ENCODE data around the gene ENPP6. TPM values are rescaled to one million over a fixed set of nuclear protein-coding genes. Genes with fewer than 3 reads are reported as not detected.

ENPP6 gene
- total and polyA plus RNA-seq, 2 of the 13 experiments (the other 11 are each of a cell fraction or from before 2014, with no cell fraction given), result not detected

DNA sequence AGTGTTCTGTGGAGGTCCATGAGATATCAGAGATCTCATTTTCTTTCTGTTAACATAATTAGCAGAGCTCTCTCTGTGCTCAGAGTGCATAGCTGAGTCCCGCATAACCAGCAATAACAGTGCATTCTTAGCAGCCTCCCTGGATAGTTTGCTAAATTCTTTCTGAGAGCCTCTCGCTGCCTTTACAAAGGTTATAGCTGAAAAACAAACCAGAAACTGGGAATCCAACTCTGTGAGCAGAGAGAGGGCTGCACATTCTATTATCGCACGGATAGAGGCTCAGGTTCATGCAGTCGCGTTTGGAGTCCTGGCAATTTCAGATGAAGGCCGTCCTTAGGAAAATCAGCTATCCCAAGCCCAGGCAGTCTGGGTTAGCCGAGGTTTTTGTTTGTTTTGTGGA, 1.2 kb downstream of the ENPP6 start:
- H3K4me2 ChIP-seq (ENCODE audit: low read depth, low read length), result no peak overlapping the region
- POLR2A ChIA-PET, result no interaction called here
- in situ Hi-C loops (cut with HindIII; ENCODE audit: extremely low pct_ligation_motif_present, low pct_unique_long_range_greater_than_20kb), result no loop called here
- H3K36me3 ChIP-seq (replicated peaks in 1 of 2; ENCODE audit: control insufficient read depth in 1 of 2, insufficient read depth in 2 of 2, low read length in 2 of 2), result no peaks in the 10 kb centered on the region
- no peaks in the 10 kb centered on the region for H4K20me1 ChIP-seq (ENCODE audit: insufficient read depth, low read length)
- peaks cover 4 to 23% of the 10 kb centered on the region in 2 experiments; a peak in 3 of 5 replicates for H3K27me3 ChIP-seq (ENCODE audit: control insufficient read depth in 1 of 2, insufficient read depth in 2 of 2, low read length in 2 of 2)
- H3K27ac ChIP-seq (ENCODE audit: extremely low read length, insufficient read depth, low read length), result no peak overlapping the region
- intact Hi-C loops (cut with micrococcal nuclease; ENCODE audit: unreplicated experiment), result no loop called here
- H3K79me2 ChIP-seq (ENCODE audit: insufficient read depth, low read length), result no peaks in the 10 kb centered on the region
- DNase-seq (ENCODE audit: low spot score) (no peak), ATAC-seq (no peak), FAIRE-seq (no peak)
- no peak overlapping the region for H2AFZ ChIP-seq (ENCODE audit: low read length)
- no peaks in the 10 kb centered on the region for H3K9me3 ChIP-seq (ENCODE audit: low read length)
- no peak overlapping the region for H3K9ac ChIP-seq (ENCODE audit: insufficient read depth, low read depth, low read length)
- TF ChIP-seq NFE2L2 (IDR thresholded peaks at IDR 0.05; ENCODE audit: low read length), result no peak
- no peak for TF ChIP-seq HNRNPUL1 (IDR thresholded peaks at IDR 0.05; ENCODE audit: low read depth, low read length)
- no peak for TF ChIP-seq PHF21A (CRISPR knock-in tag; IDR thresholded peaks at IDR 0.05)
- no peak for TF ChIP-seq ZBTB42 (CRISPR knock-in tag; IDR thresholded peaks at IDR 0.05)
- no peak for TF ChIP-seq RBFOX2 (IDR thresholded peaks at IDR 0.05; ENCODE audit: low read depth, low read length)
- no peak for TF ChIP-seq ZNF251 (CRISPR knock-in tag; IDR thresholded peaks at IDR 0.05)
- TF ChIP-seq SNAI1 (CRISPR knock-in tag; IDR thresholded peaks at IDR 0.05; ENCODE audit: borderline replicate concordance), result no peak
- TF ChIP-seq, protein P1, sequence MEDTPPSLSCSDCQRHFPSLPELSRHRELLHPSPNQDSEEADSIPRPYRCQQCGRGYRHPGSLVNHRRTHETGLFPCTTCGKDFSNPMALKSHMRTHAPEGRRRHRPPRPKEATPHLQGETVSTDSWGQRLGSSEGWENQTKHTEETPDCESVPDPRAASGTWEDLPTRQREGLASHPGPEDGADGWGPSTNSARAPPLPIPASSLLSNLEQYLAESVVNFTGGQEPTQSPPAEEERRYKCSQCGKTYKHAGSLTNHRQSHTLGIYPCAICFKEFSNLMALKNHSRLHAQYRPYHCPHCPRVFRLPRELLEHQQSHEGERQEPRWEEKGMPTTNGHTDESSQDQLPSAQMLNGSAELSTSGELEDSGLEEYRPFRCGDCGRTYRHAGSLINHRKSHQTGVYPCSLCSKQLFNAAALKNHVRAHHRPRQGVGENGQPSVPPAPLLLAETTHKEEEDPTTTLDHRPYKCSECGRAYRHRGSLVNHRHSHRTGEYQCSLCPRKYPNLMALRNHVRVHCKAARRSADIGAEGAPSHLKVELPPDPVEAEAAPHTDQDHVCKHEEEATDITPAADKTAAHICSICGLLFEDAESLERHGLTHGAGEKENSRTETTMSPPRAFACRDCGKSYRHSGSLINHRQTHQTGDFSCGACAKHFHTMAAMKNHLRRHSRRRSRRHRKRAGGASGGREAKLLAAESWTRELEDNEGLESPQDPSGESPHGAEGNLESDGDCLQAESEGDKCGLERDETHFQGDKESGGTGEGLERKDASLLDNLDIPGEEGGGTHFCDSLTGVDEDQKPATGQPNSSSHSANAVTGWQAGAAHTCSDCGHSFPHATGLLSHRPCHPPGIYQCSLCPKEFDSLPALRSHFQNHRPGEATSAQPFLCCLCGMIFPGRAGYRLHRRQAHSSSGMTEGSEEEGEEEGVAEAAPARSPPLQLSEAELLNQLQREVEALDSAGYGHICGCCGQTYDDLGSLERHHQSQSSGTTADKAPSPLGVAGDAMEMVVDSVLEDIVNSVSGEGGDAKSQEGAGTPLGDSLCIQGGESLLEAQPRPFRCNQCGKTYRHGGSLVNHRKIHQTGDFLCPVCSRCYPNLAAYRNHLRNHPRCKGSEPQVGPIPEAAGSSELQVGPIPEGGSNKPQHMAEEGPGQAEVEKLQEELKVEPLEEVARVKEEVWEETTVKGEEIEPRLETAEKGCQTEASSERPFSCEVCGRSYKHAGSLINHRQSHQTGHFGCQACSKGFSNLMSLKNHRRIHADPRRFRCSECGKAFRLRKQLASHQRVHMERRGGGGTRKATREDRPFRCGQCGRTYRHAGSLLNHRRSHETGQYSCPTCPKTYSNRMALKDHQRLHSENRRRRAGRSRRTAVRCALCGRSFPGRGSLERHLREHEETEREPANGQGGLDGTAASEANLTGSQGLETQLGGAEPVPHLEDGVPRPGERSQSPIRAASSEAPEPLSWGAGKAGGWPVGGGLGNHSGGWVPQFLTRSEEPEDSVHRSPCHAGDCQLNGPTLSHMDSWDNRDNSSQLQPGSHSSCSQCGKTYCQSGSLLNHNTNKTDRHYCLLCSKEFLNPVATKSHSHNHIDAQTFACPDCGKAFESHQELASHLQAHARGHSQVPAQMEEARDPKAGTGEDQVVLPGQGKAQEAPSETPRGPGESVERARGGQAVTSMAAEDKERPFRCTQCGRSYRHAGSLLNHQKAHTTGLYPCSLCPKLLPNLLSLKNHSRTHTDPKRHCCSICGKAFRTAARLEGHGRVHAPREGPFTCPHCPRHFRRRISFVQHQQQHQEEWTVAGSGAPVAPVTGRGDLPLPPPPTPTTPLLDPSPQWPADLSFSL (CRISPR knock-in tag; IDR thresholded peaks at IDR 0.05), result no peak
- TF ChIP-seq ZSCAN21 (CRISPR knock-in tag; IDR thresholded peaks at IDR 0.05; ENCODE audit: borderline replicate concordance), result no peak
- no peak for TF ChIP-seq ARID2 (CRISPR knock-in tag; IDR thresholded peaks at IDR 0.05; ENCODE audit: borderline replicate concordance)
- TF ChIP-seq POLR2AphosphoS5 (IDR thresholded peaks at IDR 0.05; ENCODE audit: low read depth, low read length), result no peak
- no peak for TF ChIP-seq ZNF451 (CRISPR knock-in tag; IDR thresholded peaks at IDR 0.05)
- no peak for TF ChIP-seq MIXL1 (CRISPR knock-in tag; IDR thresholded peaks at IDR 0.05)
- no peak for TF ChIP-seq POLR2G (IDR thresholded peaks at IDR 0.05; ENCODE audit: low read depth, low read length)
- TF ChIP-seq ZNF12 (CRISPR knock-in tag; IDR thresholded peaks at IDR 0.05), result no peak
- no peak for TF ChIP-seq ZC3H13 (CRISPR knock-in tag; IDR thresholded peaks at IDR 0.05)
- TF ChIP-seq PRMT3 (CRISPR knock-in tag; IDR thresholded peaks at IDR 0.05; ENCODE audit: borderline replicate concordance, low read depth), result no peak
- no peak for TF ChIP-seq DMAP1 (CRISPR knock-in tag; IDR thresholded peaks at IDR 0.05)
- TF ChIP-seq, protein P2, sequence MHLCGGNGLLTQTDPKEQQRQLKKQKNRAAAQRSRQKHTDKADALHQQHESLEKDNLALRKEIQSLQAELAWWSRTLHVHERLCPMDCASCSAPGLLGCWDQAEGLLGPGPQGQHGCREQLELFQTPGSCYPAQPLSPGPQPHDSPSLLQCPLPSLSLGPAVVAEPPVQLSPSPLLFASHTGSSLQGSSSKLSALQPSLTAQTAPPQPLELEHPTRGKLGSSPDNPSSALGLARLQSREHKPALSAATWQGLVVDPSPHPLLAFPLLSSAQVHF (CRISPR knock-in tag; IDR thresholded peaks at IDR 0.05), result no peak
- TF ChIP-seq NR2F6 (IDR thresholded peaks at IDR 0.05), result no peak
- no peak for TF ChIP-seq NR2F6 (CRISPR knock-in tag; IDR thresholded peaks at IDR 0.05)
- BruUV-seq (replicated peaks), result no TSS peak
- peaks cover 9% of the 10 kb centered on the region for H3K4me1 ChIP-seq (ENCODE audit: insufficient read depth, low read length)
- 20% methylated on average over 3 of the region's 8 CpGs for WGBS (ENCODE audit: low lambda C conversion rate)
- CTCF ChIA-PET (ENCODE audit: low intra/inter-chr PET ratio, low total read pairs), result no interaction called here
- H3K4me3 ChIP-seq (replicated peaks in 1 of 3; ENCODE audit: insufficient read depth in 1 of 3, low read depth in 2 of 3, low read length in 3 of 3), result no peak overlapping the region

Data from HepG2 (cell line).